Stimulated activated CD4-positive, alpha-beta T cell treated with anti-CD3 and anti-CD28 coated beads, TNF-alpha, amount 100 ng/mL, for 48 hours (primary cell): ENCODE results near the gene BTAF1.
"Not testable (repeated sequence)": the region's sequence is repeated elsewhere in the genome, so short reads cannot be mapped to it uniquely, and the experiment has no call there.

ENCODE experiments used
- DNase-seq, 3 donors: peaks; one replicate each; pipeline ENCODE4 v3.0.0-alpha.2; 2020; ENCODE audit warnings: low read depth in 3 of 3

The BTAF1 gene

DNA sequence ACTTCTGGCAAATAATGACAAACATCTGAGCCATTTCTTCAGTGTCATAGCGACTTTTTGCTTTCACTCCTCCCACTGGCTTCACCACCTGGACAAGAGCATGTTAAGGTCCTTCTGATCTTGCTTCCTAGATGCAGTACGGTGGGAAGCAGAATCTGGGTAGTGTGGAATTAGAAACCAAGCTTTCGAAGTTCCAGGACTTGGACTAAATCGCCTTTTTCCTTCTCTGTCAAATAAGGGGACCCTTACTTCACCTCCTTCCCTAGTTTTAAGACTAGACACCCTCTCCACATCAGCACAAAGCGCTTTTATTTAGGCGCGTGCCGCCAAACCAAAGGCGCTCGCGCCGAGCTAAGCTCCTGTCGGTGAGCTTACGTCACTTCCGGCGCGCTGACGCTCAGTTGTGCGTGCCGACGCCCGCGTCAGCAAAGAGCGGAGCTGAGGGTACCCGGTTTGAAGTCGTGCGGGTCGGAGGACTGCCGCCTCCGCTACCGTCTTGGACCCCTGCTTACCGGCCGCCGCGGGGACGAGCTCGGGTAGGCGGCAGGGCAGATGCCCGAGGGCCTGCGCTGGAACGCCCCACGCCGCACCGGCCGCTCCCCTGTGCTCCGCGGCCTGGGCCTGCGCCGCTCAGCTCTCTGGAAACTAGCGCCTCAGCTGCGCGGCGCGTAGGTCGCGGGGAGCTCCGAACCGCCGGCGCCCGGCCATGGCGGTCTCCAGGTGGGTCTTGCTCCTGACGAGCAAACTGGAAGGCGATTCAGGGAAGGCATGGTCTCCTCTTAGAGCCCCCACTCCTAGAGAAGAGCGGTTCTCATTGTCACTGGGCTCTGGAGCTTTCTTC, at the start of gene BTAF1:
BTAF1 (plus strand) TSS at position 400 of the 841 bp plus-strand sequence; CDS start at position 707, 307 bp downstream.
- peak; percentile 84 to 86 (median 84) for DNase-seq

GRCh38 chr10:91875156-91875555, 48.4 kb upstream of the BTAF1 start:
- no peak for DNase-seq

DNA sequence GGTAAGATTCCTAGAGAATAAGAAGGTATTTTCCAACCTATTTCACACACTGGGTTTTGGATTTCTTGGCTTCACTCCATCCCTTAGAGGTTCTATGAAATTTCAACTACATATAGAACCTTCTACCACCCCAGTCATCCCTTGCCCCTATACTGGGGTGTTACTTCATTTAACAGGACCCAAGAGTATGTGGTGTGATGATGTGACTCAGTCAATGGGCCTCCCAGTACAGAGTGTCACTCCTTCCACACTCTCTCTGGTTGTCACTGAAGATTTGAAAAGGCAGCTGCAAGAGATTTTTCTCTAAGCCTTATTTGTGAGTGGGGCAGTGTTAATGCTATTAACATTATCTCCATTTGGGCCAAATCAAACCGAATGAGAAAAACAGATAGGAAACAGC, 47.8 kb upstream of the BTAF1 start:
- DNase-seq: no peak

DNA sequence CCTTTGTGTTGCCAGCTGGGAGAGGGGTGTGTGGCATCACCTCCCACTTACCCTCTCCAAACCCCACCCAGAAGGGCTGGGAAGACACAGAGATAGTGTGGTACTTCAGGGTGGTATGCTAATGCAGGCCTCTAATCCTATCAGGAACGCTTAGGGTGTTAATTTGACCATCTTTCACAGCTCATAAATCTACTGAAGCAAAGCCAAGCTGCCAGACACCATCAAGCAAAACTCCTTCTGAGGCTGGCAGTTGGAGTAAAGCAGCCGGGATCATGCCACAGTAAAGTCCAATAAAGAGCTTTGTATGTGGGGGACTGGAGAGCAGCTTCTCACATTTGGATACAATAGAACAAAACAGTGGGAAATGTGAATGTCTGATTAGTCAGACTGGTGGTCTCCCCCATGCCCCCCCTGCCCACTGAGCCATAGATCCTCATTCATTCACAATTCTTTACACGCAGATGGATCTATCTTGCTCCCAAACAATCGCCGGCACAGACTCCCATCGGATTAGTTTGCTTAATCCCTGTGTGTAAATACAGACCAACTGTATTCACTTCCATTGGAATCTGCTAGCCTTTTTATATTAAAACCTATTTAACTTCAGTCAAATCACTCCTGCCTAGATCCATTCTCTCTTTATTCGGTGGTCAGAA, 43.9 kb upstream of the BTAF1 start:
- DNase-seq: no peak

DNA sequence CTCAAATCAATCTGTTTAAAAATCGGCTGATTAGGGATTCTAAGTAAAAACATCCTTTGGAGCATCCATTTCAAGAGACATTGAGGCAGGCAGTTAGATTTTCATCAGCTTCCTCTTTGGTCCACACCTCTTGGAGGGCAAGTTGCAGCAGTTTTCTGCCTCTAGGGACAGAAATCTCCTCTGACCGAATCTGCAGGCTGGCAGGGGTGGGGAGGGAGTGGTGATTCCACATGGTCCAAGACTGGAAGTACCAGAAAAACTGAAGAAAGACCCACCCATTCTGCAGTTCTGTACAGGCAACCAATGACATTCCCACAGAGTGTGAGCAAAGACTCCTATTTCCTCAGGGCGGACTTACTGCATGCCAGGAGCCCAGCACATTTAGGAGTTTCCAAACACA, 43.3 kb upstream of the BTAF1 start:
- DNase-seq: no peak

DNA sequence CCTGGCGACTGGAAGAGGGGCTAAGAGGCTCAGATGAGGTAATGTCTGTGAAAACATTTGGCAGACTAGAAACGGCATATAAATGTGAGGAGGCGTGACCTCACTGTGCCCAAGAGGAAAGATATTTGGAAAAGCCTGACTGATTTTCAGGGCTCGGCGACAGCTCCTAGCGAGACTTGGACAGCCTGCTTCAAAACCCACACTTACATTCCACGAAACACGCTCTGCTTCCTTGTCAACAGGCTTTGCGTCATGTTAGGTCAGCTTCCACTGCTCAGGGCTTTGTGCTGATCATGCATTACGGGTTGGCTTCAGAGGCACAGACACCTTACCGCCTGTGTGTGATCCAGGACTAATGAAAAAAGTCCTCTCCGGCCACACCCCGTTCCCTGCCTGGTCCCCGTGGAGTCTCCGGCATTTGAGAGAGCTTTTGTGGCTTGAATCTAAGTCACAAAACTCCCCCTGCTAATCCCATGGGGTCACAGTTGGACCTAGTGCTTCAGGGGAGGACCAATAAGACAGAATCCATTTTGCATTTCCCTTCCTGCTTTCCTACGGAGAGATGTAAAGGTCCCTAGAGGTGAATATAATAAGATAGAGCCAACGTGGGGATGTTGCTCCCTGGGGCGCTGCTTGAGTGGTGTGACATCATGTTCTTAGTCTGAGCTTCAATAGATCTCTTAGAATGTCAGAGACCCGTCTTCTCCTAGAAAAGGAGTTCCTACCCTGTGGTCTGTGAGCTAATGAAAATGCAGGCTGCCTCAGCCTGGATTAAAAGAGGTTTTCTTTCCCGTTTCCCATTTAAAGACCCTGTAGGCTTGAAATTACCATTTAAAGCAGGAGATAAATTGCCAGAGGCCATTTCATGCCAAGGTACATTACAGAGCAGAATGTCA, 39.8 kb upstream of the BTAF1 start:
- no peak for DNase-seq

- DNase-seq: no peak
Measured at GRCh38 chr10:91884536-91884935, 39.0 kb upstream of the BTAF1 start.

GRCh38 chr10:91885362-91886079, 38.0 kb upstream of the BTAF1 start:
- no peak for DNase-seq

DNA sequence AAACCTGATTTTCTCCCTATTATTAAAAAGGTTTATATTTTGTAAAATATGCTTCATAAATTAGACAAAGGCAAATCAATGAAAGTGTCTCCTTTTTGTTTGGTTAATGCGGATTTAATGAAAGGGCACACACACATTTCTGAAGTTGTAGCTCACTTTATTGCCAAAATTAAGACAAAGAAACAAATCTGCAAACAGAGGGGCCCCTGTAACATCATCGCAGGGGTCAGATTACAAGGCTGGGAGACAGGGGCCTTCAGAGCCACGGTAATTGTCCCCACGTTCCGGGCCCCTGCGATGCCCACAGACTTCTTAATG, 36.7 kb upstream of the BTAF1 start:
- DNase-seq: no peak

GRCh38 chr10:91887272-91888076, 36.1 kb upstream of the BTAF1 start:
- peak in 1 of 3 donors; percentile 20 for DNase-seq

DNA sequence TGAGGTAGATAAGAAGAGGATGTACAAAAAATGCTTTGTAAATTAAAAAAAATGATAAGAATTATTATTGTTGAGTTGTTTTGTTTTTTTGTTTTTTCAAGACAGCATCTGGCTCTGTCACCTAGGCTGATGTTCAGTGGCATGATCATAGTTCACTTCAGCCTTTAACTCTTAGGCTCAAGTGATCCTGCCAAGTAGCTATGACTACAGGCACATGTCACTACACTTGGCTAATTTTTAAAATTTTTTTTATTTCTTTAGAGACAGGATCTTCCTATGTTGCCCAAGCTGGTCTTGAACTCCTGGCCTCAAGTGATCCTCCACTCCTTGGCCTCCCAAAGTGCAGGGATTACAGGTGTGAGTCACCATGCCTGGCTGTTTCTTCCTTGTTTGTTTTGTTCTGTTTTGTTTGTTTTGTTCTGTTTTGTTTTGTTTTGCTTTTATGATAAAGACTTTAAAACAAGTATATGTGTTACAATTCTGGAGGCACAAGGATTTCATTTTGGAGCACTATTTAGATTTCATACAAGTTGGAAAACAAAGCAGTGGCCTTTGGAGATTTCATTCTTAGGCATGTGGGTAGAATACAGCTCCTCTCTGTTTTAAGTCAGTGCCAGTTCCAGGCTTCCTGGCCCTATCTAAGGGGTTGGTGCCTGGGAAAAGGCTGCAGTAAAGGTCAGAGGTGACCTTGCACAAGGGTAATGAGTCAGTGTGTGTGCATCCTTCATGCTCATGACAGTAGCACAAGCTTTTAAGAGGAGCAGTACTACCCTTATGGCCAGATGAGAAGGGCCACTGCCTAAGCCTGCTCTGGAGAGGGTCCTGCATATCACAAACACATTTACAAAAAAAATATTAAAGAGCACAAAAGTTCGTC, 32.2 kb upstream of the BTAF1 start:
- no peak for DNase-seq

DNA sequence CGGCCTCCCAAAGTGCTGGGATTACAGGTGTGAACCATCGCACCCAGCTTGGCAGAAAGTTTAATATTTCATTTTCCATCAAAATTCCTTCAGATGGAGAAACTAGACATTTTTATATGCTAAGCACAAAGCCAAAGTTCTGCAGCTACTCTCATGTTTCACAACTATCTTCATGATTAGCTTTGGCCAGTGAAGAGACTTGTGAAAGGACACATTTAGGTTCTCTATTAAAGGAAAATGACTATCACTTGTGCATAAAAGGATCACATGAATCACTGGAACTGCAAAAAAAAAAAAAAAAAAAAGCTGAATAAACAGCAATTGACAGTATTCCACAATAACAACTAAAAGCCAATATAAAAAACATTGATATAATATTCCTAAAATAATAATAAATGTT, 30.5 kb upstream of the BTAF1 start:
- no peak for DNase-seq

DNA sequence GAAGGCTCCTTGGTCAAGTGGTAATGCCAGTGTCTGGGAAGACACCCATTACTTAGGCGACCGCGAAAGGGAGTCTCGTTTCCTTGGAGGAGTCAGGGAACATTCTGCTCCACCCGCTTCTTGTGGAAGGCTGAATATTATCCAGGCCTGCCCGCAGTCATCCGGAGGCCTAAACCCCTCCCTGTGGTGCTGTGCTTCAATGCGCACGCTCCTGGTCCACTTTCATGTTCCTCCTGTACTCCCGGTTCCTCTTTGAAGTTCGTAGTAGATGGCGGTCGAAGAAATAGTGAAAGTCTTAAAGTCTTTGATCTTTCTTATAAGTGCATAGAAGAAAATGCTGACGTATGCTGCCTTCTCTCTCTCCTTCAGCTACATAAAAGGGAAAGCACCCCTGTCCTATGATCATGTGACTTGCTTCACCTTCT, 29.3 kb upstream of the BTAF1 start:
- DNase-seq: not testable (repeated sequence)

DNA sequence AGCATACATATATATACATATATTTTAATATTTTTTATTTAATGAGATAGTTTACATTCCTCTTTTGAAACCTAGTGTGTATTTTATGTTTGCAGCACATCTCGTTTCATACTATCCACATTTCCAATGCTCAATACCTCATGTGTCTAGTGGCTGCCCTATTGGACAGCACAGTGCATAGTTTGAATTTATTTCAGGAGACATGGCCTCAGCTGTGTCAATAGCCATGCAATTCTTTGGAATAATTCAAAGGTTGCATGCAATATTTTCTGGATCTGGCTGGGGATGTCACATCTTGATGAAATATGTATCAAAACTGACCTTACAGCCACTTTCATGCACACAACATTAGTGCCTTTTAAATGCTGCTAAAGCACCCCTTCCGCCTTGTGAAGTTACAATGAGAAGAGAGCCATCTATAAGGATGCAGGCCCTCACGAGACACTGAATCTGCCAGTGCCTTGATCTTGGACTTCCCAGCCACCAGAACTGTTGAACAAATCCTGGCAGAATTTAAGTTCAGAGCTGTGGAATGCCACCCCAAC, 27.3 kb upstream of the BTAF1 start:
- no peak for DNase-seq

DNA sequence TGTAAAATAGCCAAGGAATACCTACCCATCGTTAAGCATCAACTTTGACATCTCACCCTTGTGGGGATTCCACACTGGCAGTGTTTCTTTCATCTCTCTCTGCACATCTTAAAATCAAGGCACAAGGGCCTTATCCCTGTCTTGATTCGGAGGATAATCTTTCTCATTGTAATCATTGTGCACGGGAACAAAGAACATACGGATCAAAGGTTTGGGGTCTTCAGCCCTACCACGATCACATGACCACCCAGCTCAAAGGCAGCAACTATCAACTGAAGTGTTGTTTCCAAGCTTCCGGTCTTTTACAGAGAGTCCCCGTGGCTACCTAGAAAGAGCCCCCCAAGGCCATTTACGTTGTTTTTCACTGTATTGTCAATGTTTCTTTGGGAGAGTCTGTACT, 26.1 kb upstream of the BTAF1 start:
- DNase-seq: no peak

DNA sequence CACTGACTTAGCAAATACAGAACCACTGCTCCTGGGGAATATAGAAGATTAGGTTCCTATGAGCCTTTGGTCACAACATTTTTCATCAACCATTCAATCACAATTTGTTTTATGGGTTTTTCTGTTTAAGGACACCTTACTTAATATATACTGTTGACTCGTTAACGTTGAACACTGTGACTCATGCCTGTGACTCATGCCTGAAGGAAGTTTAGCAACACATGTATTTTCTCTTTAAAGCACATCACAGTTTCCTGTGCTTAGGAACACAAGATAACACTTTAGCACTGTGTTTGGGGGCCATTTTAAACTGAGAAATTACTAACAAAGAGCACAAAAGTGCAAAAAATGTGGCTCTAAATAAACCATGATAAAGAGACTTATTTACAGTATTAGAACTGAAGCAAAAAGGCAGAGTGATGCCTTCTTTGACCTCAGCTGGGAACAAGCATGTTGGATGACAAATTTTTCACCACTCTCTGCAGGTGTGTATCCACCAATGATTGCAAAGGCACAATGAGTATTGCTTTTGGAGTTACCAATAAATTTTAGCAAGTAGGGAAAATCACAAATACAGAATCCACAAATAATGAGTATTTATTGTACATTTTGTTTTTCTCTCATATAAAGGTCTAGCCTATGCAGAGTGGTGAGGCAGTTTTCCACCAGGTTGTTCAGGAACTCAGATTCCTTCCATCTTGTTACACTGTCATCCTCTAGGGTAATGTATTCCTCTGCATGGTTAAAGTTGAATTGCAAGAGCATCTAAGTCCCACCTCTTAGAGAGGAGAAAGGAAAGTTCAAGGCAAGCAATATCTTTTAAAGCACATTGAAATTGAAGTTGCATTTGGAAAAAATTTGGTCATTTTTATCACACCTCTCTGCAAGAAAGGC, 21.5 kb upstream of the BTAF1 start:
- peak; percentile 31 to 77 (median 47) for DNase-seq

DNA sequence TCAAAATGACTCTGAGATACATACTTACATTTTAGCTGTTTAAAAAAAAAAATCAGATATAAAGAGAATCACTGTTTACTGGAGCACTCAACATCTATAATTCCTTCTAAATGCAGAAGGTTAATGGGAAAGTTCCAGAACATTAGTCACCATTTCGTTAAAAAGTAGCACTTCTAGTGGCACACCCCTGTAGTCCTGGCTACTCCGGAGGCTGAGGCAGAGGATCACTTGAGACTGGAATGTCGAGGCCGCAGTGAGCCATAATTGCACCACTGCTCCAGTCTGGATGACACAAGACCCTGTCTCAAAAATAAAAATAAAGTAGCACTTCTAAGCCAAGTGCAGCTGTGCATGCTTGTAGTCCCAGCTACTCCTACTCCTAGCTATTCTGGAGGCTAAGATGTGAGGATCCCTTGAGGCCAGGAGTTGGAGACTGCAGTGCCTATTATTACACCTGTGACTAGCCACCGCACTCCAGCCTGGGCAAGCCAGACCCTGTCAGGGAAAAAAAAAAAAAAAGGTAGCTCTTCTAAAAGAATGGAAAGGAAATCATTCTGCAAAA, 16.5 kb upstream of the BTAF1 start:
- DNase-seq: no peak

- no peak for DNase-seq
Measured at GRCh38 chr10:91907914-91908336, 15.6 kb upstream of the BTAF1 start.
